HG03135 (cell line): ENCODE data around the gene GXYLT1.
"Not testable (repeated sequence)": the region's sequence is repeated elsewhere in the genome, so short reads cannot be mapped to it uniquely, and the experiment has no call there.

Experiments used
- ATAC-seq: cut with Tn5 transposase; IDR thresholded peaks from one replicate; pipeline ENCODE4 v1.9.1; 2021; ENCODE audit warnings: mild to moderate bottlenecking, moderate library complexity; ENCODE audit not compliant: unreplicated experiment

The GXYLT1 gene

DNA sequence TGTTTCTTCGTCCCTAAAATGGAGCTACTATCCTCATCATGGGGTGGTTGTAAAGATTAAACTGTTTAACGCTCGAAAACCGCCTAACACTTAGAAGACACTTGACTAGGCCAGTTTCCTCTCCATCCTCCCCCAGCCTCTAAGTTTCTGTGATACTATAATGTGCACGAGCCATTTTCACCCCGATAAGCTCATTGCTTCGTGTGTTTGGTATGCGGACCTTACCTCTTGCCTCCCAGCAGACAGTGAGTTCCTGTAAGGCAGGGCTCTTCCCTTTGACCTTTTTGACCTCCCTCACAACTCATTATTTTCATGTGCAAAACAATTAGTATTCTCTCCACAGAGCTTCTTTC lies 499 bp upstream of the GXYLT1 start:
- no peak for ATAC-seq

DNA sequence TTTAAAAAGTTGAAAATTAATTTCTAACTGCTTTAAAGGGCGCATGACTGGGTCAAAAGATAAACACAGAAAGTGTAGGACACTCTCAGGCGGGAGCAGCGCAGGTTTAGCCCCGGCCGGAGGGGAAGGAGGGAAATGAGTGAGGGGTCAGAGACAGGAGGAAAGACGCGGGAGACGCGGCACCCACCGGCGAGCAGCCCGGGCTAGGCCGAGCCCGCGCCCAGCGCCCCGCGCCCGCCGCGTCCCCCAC lies 591 bp downstream of the GXYLT1 start:
- no peak for ATAC-seq

DNA sequence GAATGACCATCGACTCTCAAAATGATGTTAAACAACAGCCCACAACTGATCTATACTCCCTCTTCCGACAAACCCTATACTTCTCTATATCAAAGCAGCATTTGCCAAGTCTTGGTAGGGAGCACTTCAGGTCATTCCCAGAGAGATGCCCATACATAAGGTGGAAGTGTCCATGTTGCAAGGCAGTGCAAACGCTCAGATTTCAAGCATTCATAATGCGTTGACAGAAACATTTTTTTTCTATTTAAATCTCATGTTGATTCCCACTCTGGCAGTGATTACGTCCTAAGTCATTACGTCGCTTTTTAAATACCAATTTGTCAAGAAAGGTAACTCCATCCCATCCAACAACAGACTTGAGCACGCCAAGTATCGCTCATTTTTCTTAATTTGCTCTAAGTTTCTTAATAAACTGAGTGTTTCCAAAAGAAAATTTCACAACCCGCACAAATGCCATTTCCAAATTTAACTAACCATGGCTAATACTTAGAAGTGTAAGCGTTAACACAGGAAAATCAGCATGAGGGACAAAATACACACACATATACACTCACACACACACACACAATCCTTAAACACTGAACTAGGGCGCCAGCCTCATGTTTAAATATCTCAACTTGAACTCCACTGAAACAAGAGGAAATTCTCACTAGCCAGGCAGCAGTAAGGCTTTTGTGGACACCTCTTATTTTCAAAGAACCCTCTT lies 1.1 kb downstream of the GXYLT1 start:
- ATAC-seq, result peak; percentile 6

DNA sequence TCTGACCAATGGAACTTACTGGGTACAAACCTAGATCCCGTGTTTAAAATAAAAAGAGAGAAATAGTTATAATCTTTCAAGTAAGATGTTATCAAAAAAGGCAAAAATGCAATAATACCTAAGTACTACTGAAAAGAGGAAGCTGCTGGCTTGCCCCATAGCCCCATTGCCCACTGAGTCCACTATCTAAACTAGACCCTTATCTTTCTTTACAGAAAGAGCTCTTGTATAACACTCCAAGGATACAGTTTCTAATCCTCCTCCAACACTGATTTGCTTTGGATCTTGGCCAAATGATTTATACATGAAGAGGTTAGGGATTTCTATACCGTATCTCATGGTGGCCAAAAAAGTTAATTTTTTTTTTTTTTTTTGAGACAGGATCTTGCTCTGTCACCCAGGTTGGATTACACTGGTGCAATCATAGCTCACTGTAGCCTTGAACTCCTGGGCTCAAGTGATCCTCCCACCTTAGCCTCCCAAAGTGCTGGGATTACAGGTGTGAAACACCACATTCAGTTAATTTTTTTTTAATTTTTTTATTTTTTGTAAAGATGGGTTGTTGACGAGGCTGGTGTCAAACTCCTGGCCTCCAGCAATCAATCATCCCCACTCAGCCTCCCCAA lies 2.6 kb downstream of the GXYLT1 start:
- ATAC-seq, result no peak

DNA sequence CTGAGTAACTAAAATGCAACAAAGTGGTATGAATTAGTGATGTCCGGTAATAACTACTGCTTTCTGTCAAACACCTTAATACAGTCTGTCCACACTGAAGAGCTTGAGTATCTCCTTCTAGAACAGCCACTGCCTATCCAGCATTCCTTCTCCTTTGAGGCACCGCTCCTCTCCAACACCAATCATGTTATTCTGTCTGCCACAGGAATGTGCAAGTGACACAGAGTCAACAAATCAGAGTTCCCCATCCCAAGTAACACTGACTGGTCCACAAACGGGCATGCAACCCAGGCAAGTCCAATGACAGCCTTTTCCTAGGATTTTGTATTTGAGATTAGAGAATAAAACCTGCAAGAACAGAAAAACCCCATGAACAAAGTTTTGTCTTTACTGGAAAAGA lies 3.8 kb downstream of the GXYLT1 start:
- no peak for ATAC-seq

- no peak for ATAC-seq
Measured at GRCh38 chr12:42135259-42135814, 9.3 kb downstream of the GXYLT1 start.

GRCh38 chr12:42130672-42131402 lies 13.8 kb downstream of the GXYLT1 start:
- no peak for ATAC-seq

GRCh38 chr12:42129595-42130204 lies 15.0 kb downstream of the GXYLT1 start:
- ATAC-seq, result no peak

- no peak for ATAC-seq
Measured at GRCh38 chr12:42128888-42129287, 15.8 kb downstream of the GXYLT1 start.

DNA sequence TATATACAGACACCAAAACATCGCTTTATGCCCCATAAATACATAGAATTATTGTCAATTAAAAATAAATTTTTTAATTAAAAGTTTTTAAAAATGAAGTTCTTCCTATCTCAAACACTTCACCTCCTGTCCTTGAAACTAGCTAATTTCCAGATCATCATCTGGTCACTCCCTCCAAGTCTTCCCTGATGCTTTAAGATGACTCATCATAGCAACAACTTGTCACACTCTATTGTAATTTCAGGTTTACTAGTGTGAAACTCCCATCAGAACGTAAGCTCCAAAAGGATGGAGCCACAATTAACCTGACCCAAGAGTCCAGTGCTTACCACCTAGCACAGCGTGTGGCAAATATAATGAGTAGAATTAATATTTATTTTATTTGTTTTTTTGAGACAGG lies 16.3 kb downstream of the GXYLT1 start:
- ATAC-seq, result no peak

DNA sequence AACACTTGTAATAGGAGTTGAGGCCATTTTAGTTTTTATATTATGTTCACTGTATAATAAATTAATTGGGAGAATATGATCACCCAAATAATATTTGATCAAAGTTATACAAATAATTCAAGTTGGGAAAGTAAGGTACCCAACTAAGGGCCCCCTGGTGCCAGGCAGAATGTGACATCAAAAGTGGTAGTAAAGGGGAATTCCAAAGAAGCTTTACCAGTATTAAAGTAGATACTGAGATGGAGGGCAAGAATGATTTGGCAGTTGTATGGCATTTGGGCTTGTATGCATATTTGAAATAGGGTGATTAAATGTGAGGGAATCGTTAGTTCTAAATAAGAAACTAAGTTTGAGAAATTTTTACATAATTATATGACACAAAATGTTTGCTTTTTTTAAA lies 17.7 kb downstream of the GXYLT1 start:
- no peak for ATAC-seq

- peak; percentile 49 for ATAC-seq
Measured at GRCh38 chr12:42125388-42125767, 19.3 kb downstream of the GXYLT1 start.

DNA sequence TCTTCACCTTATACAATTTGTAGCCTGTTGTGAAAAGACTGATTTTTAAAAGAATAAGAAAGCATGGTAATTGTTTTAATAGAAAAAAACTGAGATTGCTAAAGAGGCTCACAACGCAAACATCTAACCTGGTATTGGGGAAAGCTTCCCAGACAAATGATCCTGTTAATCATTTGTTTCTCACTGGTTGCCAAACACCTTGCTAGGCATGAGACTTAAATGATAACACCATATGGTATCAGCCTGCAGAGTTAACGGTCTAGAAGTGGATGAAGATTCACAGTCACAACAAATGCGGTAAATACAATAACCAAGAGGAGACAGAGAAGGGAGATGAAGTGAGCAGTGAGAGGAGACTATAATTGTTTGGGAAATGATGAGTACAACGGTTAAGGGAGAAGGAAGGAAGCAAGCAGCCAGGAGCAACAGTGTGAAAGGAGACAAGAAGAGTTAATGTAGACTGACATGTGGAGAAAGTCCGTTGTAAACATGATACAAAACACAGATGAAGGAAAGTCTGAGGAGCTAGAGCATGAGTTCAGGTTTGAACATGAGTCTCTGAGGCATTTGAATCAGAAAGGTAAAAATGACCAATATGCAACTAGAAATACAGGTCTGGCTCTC lies 19.8 kb downstream of the GXYLT1 start:
- peak; percentile 24 for ATAC-seq

GRCh38 chr12:42119085-42119633 lies 25.5 kb downstream of the GXYLT1 start:
- no peak for ATAC-seq

GRCh38 chr12:42118136-42118879 lies 26.4 kb downstream of the GXYLT1 start:
- ATAC-seq, result no peak

DNA sequence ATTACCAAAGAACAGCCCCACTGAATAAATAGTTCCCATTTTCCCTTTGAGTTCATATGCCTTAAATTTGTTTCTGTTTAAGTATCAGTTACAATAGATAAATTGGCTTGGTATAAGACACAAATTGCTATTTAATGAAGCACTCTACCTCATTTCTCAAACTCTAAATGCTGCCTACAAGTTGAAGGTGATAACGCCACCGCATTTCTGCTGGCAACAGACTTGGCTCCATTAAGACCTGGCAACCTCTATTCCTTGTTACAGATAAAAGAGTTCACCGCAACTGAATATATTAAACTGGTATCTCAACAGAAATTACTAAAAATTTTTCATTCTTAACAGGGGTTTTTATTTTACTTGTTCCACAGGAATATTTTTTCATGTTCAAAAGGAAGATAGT lies 35.6 kb downstream of the GXYLT1 start:
- ATAC-seq, result no peak

DNA sequence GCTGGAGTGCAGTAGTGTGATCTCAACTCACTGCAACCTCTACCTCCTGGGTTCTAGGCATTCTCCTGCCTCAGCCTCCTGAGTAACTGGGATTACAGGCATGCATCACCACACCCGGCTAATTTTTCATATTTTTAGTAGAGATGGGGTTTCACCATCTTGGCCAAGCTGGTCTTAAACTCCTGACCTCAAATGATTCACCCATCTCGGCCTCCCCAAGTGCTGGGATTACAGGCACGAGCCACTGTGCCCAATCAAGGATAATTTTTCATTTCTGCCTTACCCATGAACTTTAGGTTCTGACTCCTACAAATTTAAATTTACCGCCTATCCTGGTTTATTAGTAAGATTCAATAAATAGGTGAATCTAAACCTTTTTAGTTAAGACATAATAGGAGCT lies 37.9 kb downstream of the GXYLT1 start:
- not testable (repeated sequence) for ATAC-seq

DNA sequence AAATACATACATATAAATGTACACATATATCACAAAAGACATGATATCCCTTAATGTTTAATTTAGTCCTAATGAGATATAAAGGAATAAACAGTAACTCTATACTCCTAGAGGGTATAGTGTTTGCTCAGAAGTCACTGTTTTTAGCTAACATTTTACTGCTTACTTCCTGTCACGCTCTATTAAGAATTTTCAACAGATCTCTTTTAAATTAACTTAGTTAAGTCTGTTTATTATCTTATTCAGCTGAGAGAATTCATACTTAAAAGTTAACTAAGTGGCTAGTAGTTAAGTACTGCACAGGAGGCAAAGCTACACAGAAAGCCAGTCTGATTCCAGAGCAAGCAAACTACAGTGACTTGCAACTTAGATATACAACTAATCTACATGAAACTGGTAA lies 39.9 kb downstream of the GXYLT1 start:
- no peak for ATAC-seq

GRCh38 chr12:42104087-42104486 lies 40.6 kb downstream of the GXYLT1 start:
- ATAC-seq, result no peak

GRCh38 chr12:42103155-42103554 lies 41.5 kb downstream of the GXYLT1 start:
- no peak for ATAC-seq
